Pericardium fibroblast (primary cell): ENCODE measurements around the gene N4BP2L1. TPM values are rescaled to one million over a fixed set of nuclear protein-coding genes. Genes with fewer than 3 reads are reported as not detected.

ENCODE experiments used
- total RNA-seq: library from RNA; depleted of rRNA; stranded (reverse); fragments of >200 nt; gene quantifications from 2 replicates; pipeline ENCODE4 v1.2.3, GENCODE V29; 2015

The N4BP2L1 gene
- total RNA-seq: 0.93 and 2.4 TPM in 2 replicates

GRCh38 chr13:32427852-32428580 lies at the start of gene N4BP2L1:
N4BP2L1 (minus strand) TSS chr13:32428130; CDS start chr13:32428082, 48 bp downstream.

Other genes starting within 250 kb of the N4BP2L1 start
- gene ZAR1L, start 112.8 kb downstream of the N4BP2L1 start, total RNA-seq: not detected in 2 replicates
- 0.47 and 7.2 TPM in 2 replicates for gene BRCA2, start 112.6 kb downstream of the N4BP2L1 start, total RNA-seq
- 30.4 and 43.5 TPM in 2 replicates for gene N4BP2L2, start 110.7 kb upstream of the N4BP2L1 start, total RNA-seq
- gene PDS5B, start 158.3 kb upstream of the N4BP2L1 start, total RNA-seq: 15.1 and 17.5 TPM in 2 replicates